ENCODE results near the gene SLC25A1.

DNA sequence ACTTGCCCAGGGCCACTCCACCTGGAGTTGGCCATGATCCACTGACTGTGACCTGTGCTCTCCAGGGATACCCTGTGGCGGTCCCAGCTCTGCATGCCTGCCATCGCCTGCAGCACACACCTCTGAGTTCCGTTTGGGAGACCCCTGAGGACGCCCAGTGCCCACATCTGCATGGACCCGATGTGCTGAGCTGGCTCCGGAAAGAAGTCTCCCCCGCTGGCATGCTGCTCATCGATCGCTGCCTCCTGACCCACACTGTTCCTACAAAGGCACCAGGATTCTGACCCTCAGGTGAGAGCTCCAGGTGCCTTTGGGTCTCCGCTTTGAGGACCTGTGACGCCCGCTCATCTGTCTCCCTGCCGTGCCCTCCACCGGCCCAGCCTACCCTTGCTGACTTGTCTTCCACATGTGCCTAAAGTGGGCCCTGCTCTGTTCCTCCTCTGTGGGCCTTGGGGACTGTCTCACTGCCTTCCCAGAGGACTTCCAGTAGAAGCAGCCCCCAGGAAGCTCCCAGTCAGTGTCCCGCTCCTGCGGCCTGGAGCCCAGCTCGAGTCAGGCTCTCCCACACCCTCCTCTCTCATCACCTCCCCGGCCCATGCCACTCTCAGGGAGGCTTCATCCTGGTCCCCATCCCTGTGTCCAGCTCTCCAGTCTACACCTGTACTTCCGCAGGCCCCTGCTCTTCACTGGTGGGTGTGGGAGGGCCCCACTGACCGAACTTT is 5.9 kb upstream of the SLC25A1 start:
- TF ChIP-seq, protein P1, sequence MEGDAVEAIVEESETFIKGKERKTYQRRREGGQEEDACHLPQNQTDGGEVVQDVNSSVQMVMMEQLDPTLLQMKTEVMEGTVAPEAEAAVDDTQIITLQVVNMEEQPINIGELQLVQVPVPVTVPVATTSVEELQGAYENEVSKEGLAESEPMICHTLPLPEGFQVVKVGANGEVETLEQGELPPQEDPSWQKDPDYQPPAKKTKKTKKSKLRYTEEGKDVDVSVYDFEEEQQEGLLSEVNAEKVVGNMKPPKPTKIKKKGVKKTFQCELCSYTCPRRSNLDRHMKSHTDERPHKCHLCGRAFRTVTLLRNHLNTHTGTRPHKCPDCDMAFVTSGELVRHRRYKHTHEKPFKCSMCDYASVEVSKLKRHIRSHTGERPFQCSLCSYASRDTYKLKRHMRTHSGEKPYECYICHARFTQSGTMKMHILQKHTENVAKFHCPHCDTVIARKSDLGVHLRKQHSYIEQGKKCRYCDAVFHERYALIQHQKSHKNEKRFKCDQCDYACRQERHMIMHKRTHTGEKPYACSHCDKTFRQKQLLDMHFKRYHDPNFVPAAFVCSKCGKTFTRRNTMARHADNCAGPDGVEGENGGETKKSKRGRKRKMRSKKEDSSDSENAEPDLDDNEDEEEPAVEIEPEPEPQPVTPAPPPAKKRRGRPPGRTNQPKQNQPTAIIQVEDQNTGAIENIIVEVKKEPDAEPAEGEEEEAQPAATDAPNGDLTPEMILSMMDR (IDR thresholded peaks at IDR 0.05; ENCODE audit: control extremely low read depth in 1 of 3, insufficient read depth in 1 of 3, low read depth in 1 of 3, low read length in 3 of 3): no peak
- TF ChIP-seq SP1 (IDR thresholded peaks at IDR 0.05; ENCODE audit: low read depth, low read length) (no peak), EZH2 (IDR thresholded peaks at IDR 0.05; ENCODE audit: low read depth, low read length, severe bottlenecking) (no peak), SIN3A (conservative IDR thresholded peaks at IDR 0.05 in 1 of 2, IDR thresholded peaks at IDR 0.05 in 1 of 2; ENCODE audit: low read depth in 1 of 2, low read length in 2 of 2) (no peak), POLR2A (IDR thresholded peaks at IDR 0.05; ENCODE audit: control extremely low read depth in 1 of 2, low read depth in 2 of 2, low read length in 2 of 2) (no peak), POLR2AphosphoS5 (IDR thresholded peaks at IDR 0.05; ENCODE audit: low read depth, low read length) (no peak), SP2 (IDR thresholded peaks at IDR 0.05; ENCODE audit: low read length) (no peak), EP300 (IDR thresholded peaks at IDR 0.05; ENCODE audit: borderline replicate concordance in 1 of 2, low read depth in 2 of 2, low read length in 2 of 2) (no peak), TAF1 (IDR thresholded peaks at IDR 0.05; ENCODE audit: low read depth, low read length) (no peak), FOSL1 (IDR thresholded peaks at IDR 0.05; ENCODE audit: insufficient read depth, low read depth, low read length) (no peak), TCF12 (IDR thresholded peaks at IDR 0.05; ENCODE audit: low read depth, low read length) (no peak), RXRA (IDR thresholded peaks at IDR 0.05; ENCODE audit: insufficient read depth, low read depth, low read length) (no peak)
- TF ChIP-seq, protein P2, sequence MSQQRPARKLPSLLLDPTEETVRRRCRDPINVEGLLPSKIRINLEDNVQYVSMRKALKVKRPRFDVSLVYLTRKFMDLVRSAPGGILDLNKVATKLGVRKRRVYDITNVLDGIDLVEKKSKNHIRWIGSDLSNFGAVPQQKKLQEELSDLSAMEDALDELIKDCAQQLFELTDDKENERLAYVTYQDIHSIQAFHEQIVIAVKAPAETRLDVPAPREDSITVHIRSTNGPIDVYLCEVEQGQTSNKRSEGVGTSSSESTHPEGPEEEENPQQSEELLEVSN (IDR thresholded peaks at IDR 0.05): no peak

Measured in H1 (cell line).